ENCODE measurements around the gene TREM2. TPM values are rescaled to one million over a fixed set of nuclear protein-coding genes. Genes with fewer than 3 reads are reported as not detected.

Gene TREM2
- total and polyA plus RNA-seq, 2 of the 8 experiments (the other 6 are each of a cell fraction or from before 2014, with no cell fraction given) = 0.20 TPM; not detected in 1

DNA sequence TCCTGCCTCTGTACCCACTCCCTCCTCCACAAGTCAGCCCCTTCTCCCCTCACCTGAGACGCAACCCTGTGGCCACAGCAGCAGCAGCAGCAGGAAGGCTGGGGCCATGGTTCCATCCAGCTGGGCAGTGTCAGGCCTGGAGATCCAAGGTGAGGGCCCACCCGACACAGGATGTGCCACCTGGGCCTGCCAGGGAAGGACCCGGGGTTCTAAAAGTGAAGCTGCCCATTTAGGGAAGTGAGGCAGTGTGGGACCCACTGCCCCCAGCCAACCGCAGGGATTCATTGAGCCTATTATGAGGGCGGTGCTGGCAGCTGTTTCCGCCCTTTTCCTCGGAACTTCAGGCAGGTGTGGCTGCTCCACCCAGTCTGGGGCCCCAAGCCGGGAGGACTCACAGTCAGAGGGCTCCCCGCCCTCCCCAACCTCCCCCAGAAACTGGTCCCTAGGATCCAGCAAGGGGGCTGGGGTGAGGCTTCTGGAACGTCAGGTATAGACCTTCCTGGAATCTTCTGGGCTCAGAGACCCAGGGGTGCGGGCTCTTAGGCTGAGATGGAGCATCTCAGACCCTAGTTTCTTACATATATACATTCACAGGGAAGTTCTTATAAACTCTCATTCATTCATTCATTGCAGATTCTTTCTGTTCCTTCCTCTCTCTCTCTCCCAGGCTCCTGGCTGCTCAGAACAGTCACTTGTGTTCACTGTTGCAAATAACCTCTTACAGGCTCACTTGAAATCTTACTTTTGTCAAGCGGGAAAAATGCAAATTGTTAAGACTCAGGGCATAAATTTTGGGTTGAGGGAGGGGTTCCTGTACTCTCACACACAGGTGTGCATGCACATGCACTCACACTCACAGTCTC is 38.2 kb upstream of the TREM2 start, which contains the start of gene TREML2:
TREML2 (minus strand) TSS at position 249 of the 863 bp plus-strand sequence; CDS start at position 108, 141 bp downstream.
- H2AK5ac ChIP-seq (ENCODE audit: low read depth, low read length) = no peak within 1 kb of the TSS
- H3K18ac ChIP-seq (ENCODE audit: extremely low read depth, low read length) = no peak within 1 kb of the TSS
- H3K4me1 ChIP-seq (replicated peaks in 1 of 4; ENCODE audit: control insufficient read depth in 3 of 4, insufficient read depth in 4 of 4, low read length in 3 of 4) = peaks cover 0 to 7% (median 3%) of the 10 kb centered on the region in 4 experiments; a peak in 5 of 7 replicates
- peak within 1 kb of the TSS; percentile 55; the same call in 1 of the 2 replicates for H2BK12ac ChIP-seq (ENCODE audit: low read depth, low read length)
- FAIRE-seq (no peak), DNase-seq (ENCODE audit: low read depth in 1 of 2, low spot score in 2 of 2) (peak in 1 of 2 experiments; percentile 43)
- peak within 1 kb of the TSS; percentile 36; the same call in 1 of the 2 replicates for H2AFZ ChIP-seq (ENCODE audit: low read length)
- H3K9ac ChIP-seq (replicated peaks in 1 of 4; ENCODE audit: extremely low read depth in 1 of 4, low read depth in 3 of 4, low read length in 3 of 4) = no peak within 1 kb of the TSS
- H3K36me3 ChIP-seq (ENCODE audit: control insufficient read depth in 2 of 4, insufficient read depth in 4 of 4, low read length in 3 of 4) = no peaks in the 10 kb centered on the region
- H3K4ac ChIP-seq (replicated peaks; ENCODE audit: insufficient read length, low read depth, low read length) = no peak within 1 kb of the TSS
- no peaks in the 10 kb centered on the region for H3K79me2 ChIP-seq (ENCODE audit: control insufficient read depth in 1 of 2, insufficient read depth in 2 of 2, low read length in 2 of 2)
- H3K27me3 ChIP-seq (replicated peaks in 1 of 4; ENCODE audit: control insufficient read depth in 3 of 4, extremely low read depth in 1 of 4, insufficient read depth in 3 of 4, low read length in 3 of 4) = no peaks in the 10 kb centered on the region; a peak in 1 of 7 replicates
- H3K56ac ChIP-seq (replicated peaks; ENCODE audit: insufficient read length, low read depth, low read length) = no peak within 1 kb of the TSS
- 0 out of 2 replicates have a peak within 1 kb of the TSS, but pooled peaks have one; percentile 61 for H2BK20ac ChIP-seq (ENCODE audit: low read length)
- no peak within 1 kb of the TSS for H3K4me3 ChIP-seq (ENCODE audit: extremely low read depth in 1 of 4, insufficient read depth in 2 of 4, low read depth in 3 of 4, low read length in 4 of 4)
- no peaks in the 10 kb centered on the region for H3K79me1 ChIP-seq (ENCODE audit: low read depth, low read length)
- no peak within 1 kb of the TSS for H3K27ac ChIP-seq (ENCODE audit: low read depth, low read length)
- no peak within 1 kb of the TSS for H2BK120ac ChIP-seq (replicated peaks; ENCODE audit: low read depth, low read length)
- no peak within 1 kb of the TSS; the same call in 1 of the 2 replicates for H2BK15ac ChIP-seq (ENCODE audit: low read length)
- H3K23me2 ChIP-seq (ENCODE audit: low read depth, low read length) = no peaks in the 10 kb centered on the region
- H4K91ac ChIP-seq (replicated peaks; ENCODE audit: insufficient read length, low read length) = no peak within 1 kb of the TSS
- no peak within 1 kb of the TSS for H4K5ac ChIP-seq (ENCODE audit: insufficient read length, low read depth, low read length)
- no peak within 1 kb of the TSS for H3K23ac ChIP-seq (ENCODE audit: insufficient read length)
- H4K20me1 ChIP-seq (replicated peaks in 1 of 2; ENCODE audit: control insufficient read depth in 1 of 2, insufficient read depth in 2 of 2, low read length in 2 of 2) = no peaks in the 10 kb centered on the region
- no peak within 1 kb of the TSS for H2BK5ac ChIP-seq (ENCODE audit: low read depth, low read length)
- H3K14ac ChIP-seq (ENCODE audit: insufficient read length) = no peak within 1 kb of the TSS
- H3K4me2 ChIP-seq (ENCODE audit: insufficient read depth in 1 of 2, low read depth in 2 of 2, low read length in 2 of 2) = no peak within 1 kb of the TSS
- no peak for TF ChIP-seq SRF (IDR thresholded peaks at IDR 0.05; ENCODE audit: low read depth, low read length)
- POLR2A ChIA-PET (ENCODE audit: partially characterized antibody) = interaction anchor here (0.7 kb wide), 1 partner anchor 126 kb away, joined by 3 read pairs; no protein-coding TSS in a partner anchor
- H3K9me3 ChIP-seq (ENCODE audit: insufficient read depth in 2 of 2, low read depth in 1 of 2, low read length in 1 of 2) = no peaks in the 10 kb centered on the region
- peak within 1 kb of the TSS; percentile 3; the same call in 1 of the 2 replicates for H4K8ac ChIP-seq (ENCODE audit: extremely low read depth, insufficient read depth, low read length)
- CTCF ChIA-PET (ENCODE audit: partially characterized antibody) = interaction anchor here (0.9 to 4.7 kb wide), 8 partner anchors 8 to 133 kb away, joined by 3 to 48 read pairs (median 4); no protein-coding TSS in a partner anchor
- WGBS, 2 experiments (ENCODE audit: extremely low coverage in 1 of 2, insufficient coverage in 1 of 2, insufficient read length in 1 of 2, insufficient replicate concordance in 2 of 2, low coverage in 1 of 2, low lambda C conversion rate in 2 of 2, missing lambda C conversion rate in 1 of 2) = 80% methylated on average over 12 of the region's 12 CpGs; no CpG with 5 or more reads in 1 of the 2 experiments
